HG02970 (cell line): Measurements from ENCODE around the gene CSK.
A peak's percentile ranks its signal among the peaks of the same experiment; 100 is the strongest.
"Not testable (repeated sequence)": the region's sequence is repeated elsewhere in the genome, so short reads cannot be mapped to it uniquely, and the experiment has no call there.

Experiments
- ATAC-seq: cut with Tn5 transposase; IDR thresholded peaks from one replicate; pipeline ENCODE4 v1.9.1; 2021; ENCODE audit warnings: mild to moderate bottlenecking, moderate library complexity, moderate number of reproducible peaks; ENCODE audit not compliant: unreplicated experiment, low FRiP score

CSK gene

GRCh38 chr15:74786081-74786480 is 4.2 kb downstream of the CSK start:
- ATAC-seq: not testable (repeated sequence)

GRCh38 chr15:74786551-74787165 is 4.8 kb downstream of the CSK start:
- no peak for ATAC-seq

GRCh38 chr15:74787251-74788041 is 5.6 kb downstream of the CSK start:
- ATAC-seq: peak; percentile 43

GRCh38 chr15:74788042-74788682 is 6.3 kb downstream of the CSK start:
- ATAC-seq: no peak

GRCh38 chr15:74788683-74789151 is 6.8 kb downstream of the CSK start:
- ATAC-seq: no peak

GRCh38 chr15:74789171-74789631 is 7.3 kb downstream of the CSK start:
- ATAC-seq: no peak

GRCh38 chr15:74789741-74790079 is 7.8 kb downstream of the CSK start:
- no peak for ATAC-seq

- no peak for ATAC-seq
Measured at GRCh38 chr15:74790080-74790916, 8.4 kb downstream of the CSK start.

GRCh38 chr15:74791007-74791406 is 9.1 kb downstream of the CSK start:
- no peak for ATAC-seq

- no peak for ATAC-seq
Measured at GRCh38 chr15:74791667-74792066, 9.8 kb downstream of the CSK start.

GRCh38 chr15:74792227-74793016 is 10.5 kb downstream of the CSK start:
- ATAC-seq: no peak

GRCh38 chr15:74793135-74794028 is 11.5 kb downstream of the CSK start:
- ATAC-seq: no peak

GRCh38 chr15:74794248-74794969 is 12.5 kb downstream of the CSK start:
- no peak for ATAC-seq

GRCh38 chr15:74794970-74795349 is 13.1 kb downstream of the CSK start:
- ATAC-seq: no peak

- no peak for ATAC-seq
Measured at GRCh38 chr15:74795966-74796625, 14.2 kb downstream of the CSK start.

- no peak for ATAC-seq
Measured at GRCh38 chr15:74798388-74799254, 16.7 kb downstream of the CSK start.
